AML-193 (cell line): ENCODE results near the gene GSTM4.
"Not testable (repeated sequence)": the region's sequence is repeated elsewhere in the genome, so short reads cannot be mapped to it uniquely, and the experiment has no call there.

ENCODE experiments used
- DNase-seq, 2 experiments: peaks; one replicate each; lab custom pipeline; 2025; lab: John Stamatoyannopoulos, UW

GSTM4 gene

GRCh38 chr1:109637446-109637845 is 18.5 kb upstream of the GSTM4 start:
- DNase-seq, result no peak

DNA sequence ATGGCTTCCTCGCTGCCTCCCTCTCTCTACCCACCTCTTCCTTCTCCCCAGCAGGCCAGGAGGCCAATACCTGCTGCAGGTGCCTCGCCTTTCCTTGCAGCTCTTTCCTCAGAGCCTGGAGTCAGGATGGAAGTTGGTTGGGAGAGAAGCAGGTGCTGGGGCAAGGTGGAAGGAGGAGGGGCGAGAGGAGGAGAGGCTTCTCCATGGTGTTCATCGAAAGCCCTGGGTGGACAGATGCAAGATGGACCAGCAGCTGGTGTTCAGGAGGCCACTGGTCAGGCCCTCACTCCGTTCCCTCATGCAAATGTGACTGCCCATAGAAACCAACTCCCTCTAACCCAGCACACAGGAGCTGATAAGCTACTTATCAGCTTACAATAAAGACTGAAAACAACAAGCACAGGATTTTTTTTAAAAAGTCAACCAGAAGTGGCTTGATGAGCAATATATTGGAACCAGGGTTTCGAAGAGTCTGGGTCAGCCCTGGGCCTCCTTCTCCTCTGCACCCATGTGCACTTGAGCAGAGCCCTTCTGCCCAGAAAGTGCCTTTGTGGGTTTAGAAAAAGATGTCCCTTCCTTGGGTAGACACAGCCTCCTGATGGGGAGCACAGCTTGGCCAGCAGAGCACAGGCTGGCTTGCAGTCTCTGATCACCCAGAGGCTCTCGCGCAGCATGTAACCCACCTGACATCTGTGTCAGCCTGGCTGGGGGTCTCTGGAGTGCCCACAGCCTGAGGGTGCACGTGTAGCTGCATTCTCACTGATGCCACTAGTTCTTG is 16.6 kb upstream of the GSTM4 start:
- DNase-seq, result no peak

DNA sequence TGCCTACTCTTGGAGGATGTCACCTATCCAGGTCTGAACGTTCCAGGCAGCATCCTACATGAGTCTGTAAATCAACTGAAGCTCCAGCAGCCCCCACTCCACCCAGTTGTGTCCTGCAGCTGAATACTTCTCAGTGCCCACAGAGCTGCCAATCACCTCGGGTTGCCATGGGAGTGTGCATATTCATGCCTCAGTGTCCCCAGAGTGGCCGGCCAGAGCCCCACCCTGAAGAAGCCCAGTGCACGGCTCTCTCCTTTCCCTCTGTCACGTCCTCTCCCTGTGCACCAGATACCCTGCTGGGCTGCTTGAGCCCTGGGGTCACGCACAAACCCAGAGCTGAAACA is 16.1 kb upstream of the GSTM4 start:
- no peak for DNase-seq

- peak; percentile 52 to 64 for DNase-seq
Observed at GRCh38 chr1:109640285-109640865, 15.5 kb upstream of the GSTM4 start.

- no peak for DNase-seq
Observed at GRCh38 chr1:109641078-109641740, 14.7 kb upstream of the GSTM4 start.

DNA sequence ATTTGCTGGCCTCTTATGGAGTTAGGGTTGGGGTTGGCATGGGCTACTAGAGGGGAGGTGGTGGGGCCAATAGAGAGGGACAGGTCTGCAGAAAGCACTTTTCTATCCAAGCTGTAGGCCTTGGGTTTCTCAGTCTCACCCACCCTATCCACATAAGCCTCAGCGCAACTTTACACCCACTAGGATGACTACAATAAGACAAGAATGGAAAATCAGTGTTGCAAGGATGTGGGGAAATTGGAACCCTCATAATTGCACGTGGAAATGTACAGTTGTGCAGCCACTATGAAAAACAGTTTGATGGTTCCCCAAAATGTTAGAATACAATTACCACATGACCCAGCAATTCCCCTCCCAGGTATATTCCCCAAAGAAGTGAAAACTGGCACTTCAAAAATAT is 14.0 kb upstream of the GSTM4 start:
- DNase-seq, result no peak

DNA sequence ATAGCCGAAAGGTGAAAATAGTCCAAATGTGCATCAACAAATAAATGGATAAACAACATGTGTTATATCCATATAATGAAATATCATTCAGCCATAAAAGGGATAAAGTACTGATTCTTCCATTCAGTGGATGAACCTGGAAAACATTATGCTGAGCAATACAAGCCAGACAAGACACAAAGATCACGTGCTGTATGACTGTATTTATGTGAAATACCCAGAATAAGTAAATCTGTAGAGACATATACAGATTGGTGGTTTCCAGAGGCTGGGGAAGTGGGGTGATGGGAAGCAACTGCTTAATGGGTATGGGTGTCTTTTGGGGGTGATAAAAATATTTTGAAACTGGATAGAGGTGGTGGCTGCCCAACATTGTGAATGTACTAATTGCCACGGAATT is 13.3 kb upstream of the GSTM4 start:
- no peak for DNase-seq

- peak; percentile 30 to 55 for DNase-seq
Observed at GRCh38 chr1:109643385-109644230, 12.3 kb upstream of the GSTM4 start.

GRCh38 chr1:109644670-109645069 is 11.2 kb upstream of the GSTM4 start:
- no peak for DNase-seq

GRCh38 chr1:109649491-109649914 is 6.4 kb upstream of the GSTM4 start:
- peak; percentile 39 to 44 for DNase-seq

DNA sequence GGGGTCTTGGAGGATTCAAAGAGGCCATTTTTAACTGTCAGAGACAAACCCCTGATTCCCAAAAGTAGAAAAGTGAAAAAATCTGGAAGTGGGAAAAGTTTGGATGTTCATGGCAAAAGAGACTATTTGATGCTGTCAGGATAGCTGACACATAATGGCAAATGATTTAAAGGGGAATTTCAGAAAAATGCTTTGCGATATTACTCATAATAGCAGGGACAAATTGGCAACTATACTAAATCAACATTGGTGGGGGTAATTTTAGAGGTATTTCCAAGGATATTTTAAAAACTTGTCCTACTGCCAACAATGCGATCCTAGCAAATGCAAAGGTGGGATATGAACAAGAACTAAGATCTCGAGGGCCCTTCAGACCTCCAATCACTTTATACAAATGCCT is 5.3 kb upstream of the GSTM4 start:
- DNase-seq, result no peak

DNA sequence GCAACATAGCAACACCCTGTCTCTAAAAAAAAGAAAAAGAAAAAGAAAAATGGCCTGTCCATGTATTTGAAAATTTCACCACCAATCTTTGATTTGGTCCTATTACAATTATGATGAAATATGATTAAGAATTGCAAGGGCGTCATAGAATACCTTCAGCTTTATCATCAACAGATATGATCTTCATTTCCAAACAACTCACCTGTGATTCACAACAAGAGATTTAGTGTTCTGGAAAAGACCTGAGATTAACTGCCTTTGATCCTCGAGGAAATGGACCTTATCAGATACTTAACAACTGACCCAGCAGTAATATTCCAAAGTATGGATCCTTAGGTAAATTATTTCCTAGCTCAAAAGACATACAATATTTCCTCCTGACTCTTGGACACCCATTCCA is 3.5 kb upstream of the GSTM4 start:
- DNase-seq, result no peak

GRCh38 chr1:109653306-109653705 is 2.6 kb upstream of the GSTM4 start:
- no peak for DNase-seq

GRCh38 chr1:109654519-109654918 is 1.4 kb upstream of the GSTM4 start:
- no peak for DNase-seq

- DNase-seq, result no peak
Observed at GRCh38 chr1:109657395-109657794, 1.5 kb downstream of the GSTM4 start.

DNA sequence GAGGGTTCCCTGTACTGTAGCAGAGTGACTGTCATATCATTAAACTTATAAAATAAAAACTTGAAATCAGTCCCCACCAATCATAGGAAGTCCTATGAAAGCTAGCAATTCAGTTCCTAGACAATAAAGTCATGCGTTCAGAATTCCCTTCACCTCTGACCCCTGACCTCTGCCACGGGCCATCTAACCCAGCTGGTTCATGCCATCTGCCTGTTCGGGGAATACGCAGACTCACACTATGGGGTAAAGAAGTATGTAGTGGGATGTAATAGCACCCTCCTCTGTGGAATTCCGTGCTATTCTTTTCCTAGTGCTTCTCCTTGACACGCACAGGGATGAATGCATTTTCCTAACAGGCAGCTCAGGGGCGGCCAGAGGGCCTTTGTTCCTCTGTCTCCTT is 2.1 kb downstream of the GSTM4 start:
- DNase-seq, result no peak

DNA sequence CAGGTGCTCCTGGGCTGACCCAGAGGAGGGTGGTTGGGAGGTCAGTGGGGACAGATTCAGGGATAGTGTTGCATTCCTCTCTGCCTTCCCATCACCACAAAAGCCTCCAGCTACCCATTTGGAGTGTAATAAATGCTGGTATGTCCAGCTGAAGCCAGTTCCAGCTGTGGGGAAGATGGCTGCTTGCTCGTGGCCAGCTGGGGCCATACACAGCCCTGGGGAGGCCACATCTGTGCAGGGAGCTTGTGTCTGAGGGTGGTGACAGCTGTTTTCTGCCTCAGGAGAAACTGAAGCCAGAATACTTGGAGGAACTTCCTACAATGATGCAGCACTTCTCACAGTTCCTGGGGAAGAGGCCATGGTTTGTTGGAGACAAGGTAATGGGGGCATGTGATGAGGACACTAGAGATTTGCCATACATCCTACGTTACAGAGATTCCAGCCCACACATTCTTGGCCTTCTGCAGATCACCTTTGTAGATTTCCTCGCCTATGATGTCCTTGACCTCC is 2.7 kb downstream of the GSTM4 start:
- no peak for DNase-seq

- DNase-seq, result no peak
Observed at GRCh38 chr1:109659145-109659544, 3.2 kb downstream of the GSTM4 start.

DNA sequence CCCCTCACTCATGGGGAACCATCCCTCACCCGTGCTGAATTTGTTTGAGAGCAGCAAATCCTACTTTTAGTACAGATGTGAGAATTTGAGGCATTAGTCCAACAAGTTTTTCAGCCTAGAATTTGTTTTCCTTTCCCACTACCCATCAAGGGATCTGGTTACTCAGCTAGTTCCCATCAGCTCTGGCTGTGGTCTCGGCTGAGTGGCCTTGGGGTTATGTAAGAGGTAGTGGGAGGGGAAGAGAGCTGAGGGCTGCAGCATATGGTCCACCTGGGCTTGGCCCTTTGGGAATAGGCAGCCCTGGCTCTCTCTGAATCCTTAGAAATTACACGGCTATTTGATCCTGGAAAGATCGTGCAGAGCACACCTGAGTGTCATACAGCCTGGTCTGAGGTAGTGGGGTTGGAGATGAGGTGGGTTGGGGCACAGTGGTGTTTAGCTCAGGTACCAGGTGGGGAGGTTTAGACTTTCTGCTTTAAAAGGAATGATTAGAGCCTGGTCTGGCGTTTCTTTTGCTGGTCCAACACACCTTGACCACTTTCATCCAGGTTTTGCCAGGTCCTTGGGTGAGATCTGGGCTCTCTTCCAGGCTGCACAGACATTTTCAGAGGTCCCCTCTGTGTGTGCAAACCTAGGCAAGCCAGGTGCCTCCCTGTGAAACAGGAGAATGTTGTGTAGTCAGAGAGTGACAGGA is 4.2 kb downstream of the GSTM4 start:
- no peak for DNase-seq

DNA sequence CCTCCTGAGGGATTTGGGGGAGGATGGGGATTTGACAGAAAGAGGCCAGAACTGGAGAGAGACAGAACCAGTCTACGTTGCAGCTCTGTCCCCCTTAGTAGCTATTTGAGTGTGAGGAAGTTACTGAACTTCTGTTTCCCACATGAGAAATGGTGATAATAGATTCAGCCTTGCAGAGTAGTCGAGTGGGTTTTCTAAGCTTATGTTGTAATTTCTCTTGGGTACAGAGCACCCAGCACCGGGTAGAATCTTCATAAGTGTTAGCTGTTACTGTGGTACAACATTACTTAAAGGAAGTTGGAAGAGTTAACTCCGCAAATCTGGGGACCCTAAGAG is 4.8 kb downstream of the GSTM4 start:
- not testable (repeated sequence) for DNase-seq

DNA sequence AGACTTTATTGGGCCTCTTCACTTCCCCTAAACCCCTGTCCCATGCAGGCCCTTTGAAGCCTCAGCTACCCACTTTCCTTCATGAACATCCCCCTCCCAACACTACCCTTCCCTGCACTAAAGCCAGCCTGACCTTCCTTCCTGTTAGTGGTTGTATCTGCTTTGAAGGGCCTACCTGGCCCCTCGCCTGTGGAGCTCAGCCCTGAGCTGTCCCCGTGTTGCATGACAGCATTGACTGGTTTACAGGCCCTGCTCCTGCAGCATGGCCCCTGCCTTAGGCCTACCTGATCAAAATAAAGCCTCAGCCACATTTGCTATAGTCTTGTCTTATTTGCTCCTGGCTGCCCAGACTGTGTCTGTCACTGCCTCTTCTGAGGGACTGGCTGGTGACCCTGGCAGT is 5.5 kb downstream of the GSTM4 start:
- no peak for DNase-seq

GRCh38 chr1:109664671-109665070 is 8.8 kb downstream of the GSTM4 start:
- DNase-seq, result no peak
